Gastrocnemius medialis (tissue), 4 donors: ENCODE results near the gene DBN1.

Experiments
- CTCF ChIP-seq, 5 experiments: fragments of 450-650 bp in 3 of 5; fragments of 200-600 bp in 2 of 5; sonication (generic) in 2 of 5; IDR thresholded peaks in 4 of 5; conservative IDR thresholded peaks in 1 of 5; 1 replicate in 4 of 5; 2 replicates in 1 of 5; pipeline ENCODE4 v1.5.1; 2016 to 2019; ENCODE audit warnings: antibody characterized with exemption in 5 of 5, mild to moderate bottlenecking in 3 of 5, moderate library complexity in 3 of 5
- POLR2A ChIP-seq, 2 donors: fragments of 450-650 bp; IDR thresholded peaks; one replicate each; pipeline ENCODE4 v1.6.1; 2017; ENCODE audit warnings: antibody characterized with exemption in 2 of 2, mild to moderate bottlenecking in 2 of 2, moderate library complexity in 2 of 2

GRCh38 chr5:177440990-177441780, 32.2 kb downstream of the DBN1 start:
- TF ChIP-seq CTCF (IDR thresholded peaks at IDR 0.05 in 4 of 5, conservative IDR thresholded peaks at IDR 0.05 in 1 of 5) = no peak
- TF ChIP-seq POLR2A (IDR thresholded peaks at IDR 0.05) = no peak
